Measurements from ENCODE around the gene GREM2.

Gene GREM2

DNA sequence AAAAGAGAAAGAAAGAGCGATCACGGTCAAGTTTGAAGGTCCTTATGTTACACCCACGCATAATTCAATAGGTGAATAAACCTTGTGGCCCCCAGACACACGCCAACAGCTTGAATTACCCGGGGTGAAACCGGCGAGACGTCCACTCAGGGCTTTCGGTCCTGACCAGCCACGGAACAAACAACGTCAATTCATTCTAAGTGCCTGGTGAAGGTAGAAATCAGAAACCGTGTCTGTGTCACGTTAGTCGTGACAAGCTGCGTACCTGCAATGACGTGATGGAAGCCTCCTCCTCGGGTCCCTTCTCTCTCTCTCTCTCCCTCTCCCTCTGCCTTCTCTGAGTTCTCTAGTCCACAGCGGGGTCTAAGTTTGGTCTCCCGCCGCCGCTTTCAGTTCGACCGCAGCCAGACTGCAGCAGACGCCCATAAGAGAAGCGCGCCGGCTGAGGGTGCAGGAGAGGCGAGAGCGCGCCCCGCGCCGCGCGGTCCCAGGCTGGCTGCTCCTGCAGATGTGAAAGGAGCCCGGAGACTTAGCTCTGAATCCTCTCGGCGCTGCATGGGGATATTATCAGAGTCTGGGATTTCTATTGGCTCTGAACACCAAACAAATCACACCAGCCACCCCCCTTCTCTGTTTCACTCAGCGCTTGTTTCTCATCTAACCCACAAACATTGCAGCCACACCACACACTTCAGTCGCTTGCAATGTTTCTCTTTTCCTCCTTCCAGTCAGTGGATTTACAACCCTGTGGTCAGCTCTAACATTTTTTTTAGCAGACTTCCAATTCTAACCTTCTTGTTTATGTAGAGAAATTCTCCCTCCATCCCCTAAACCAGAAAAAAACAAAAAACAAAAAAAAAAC, at the start of gene GREM2:
TSS of gene GREM2 (minus strand) at position 537 of the 862 bp plus-strand sequence. CDS start 118,680 bp downstream, outside the sequence.
- DNase-seq: no peak

DNA sequence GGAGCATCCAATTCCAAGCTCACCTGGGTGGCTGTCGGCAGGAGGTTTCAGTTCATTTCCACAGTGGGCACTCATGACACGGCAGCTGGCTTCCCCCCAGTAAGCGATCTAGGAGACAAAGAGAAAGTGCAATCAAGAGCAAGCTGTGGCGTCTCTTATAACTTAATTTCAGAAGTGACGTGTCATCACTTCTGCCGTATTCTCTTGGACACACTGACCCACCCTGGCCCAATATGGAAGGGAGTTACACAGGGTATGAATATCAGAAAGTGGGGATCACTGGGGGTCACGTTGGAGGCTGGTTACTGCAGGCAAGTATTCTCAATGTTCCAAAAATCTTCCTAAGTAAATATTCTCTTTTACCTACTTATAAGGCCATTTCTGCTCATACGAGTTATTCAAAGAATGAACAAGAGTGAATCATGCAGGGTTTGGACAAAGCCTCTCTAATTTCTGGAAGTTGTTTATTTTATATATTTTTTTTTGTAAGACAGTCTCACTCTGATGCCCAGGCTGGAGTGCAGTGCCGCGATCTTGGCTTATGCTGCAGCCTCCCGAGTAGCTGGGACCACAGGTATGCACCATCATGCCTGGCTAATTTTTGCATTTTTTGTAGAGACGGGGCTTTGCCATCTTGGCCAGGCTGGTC, 46.5 kb upstream of the GREM2 start:
- DNase-seq: no peak

DNA sequence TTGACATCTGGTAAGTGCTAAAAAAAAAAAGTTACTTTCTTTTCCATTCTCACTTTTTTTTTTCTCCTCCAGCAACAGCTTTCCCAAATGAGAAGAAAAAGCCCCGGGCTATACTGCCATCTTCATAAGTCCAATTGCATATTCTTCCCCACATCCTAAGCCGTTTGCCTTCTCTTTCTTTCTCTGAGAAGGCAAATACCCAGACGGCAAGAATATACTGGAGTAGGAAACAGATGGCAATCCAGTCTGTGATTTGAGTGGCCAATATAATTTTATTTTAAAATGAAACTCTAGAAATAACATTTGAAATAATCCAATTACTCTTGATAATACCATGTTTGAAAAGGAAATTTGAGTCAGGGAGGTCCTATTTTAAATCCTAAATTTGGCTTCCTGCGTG, 44.6 kb upstream of the GREM2 start:
- no peak for DNase-seq

DNA sequence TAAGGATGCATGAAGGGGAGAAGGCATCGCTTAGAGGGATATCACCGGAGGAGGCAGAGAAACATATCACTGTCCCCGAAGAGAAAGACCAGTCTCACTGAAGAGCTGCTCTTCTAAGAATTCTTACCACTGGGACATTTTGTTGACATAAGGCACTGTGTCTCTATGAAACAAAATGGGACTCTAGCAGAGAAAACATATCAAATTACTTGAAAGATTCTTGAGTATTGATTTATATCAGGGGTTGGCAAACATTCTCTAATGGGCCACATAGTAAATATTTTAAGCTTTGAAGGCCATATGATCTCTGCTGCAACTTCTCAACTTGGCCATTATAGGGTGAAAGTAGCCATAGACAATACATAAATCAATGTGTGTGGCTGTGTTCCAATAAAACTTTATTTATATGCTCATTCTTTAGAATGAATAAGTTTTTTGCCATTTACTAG, 41.0 kb upstream of the GREM2 start:
- DNase-seq: no peak

DNA sequence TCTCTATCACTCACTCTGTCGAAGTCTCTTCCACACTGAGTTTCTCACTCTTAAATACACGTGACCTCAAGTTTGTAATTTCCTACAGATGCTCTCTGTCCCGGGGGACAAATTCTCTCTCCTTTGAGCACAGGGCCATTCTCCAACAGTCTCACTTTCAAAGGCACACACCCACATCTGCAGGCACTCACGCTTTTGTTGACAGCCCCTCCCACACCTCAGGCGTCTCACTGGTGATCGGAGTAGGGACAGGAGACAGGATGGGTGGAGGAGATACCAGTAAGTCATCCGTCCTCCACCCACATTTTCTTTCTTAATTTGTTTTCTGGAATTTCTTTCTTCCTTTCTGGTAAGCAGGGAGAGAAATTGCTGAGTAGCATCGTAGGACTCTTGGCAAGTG, 40.6 kb upstream of the GREM2 start:
- DNase-seq: no peak

DNA sequence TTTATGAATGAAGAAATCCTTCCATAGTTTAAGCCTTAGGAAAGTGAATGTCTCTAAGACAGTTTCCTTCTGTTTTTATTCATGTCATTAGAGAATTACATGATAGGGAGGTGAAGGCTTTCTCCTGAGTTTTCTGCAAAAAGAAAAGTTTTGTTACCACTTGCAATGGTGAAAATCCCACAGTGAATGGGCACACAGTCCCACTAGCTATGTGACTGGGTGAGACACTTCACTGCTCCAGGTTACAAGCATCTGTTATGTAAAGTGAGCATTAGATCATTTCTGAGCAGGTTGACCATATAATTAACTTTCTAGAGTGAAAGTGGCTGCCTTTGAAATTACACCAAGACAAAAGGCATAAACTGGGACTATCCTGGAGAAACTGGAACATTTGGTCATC, 38.9 kb upstream of the GREM2 start:
- no peak for DNase-seq

DNA sequence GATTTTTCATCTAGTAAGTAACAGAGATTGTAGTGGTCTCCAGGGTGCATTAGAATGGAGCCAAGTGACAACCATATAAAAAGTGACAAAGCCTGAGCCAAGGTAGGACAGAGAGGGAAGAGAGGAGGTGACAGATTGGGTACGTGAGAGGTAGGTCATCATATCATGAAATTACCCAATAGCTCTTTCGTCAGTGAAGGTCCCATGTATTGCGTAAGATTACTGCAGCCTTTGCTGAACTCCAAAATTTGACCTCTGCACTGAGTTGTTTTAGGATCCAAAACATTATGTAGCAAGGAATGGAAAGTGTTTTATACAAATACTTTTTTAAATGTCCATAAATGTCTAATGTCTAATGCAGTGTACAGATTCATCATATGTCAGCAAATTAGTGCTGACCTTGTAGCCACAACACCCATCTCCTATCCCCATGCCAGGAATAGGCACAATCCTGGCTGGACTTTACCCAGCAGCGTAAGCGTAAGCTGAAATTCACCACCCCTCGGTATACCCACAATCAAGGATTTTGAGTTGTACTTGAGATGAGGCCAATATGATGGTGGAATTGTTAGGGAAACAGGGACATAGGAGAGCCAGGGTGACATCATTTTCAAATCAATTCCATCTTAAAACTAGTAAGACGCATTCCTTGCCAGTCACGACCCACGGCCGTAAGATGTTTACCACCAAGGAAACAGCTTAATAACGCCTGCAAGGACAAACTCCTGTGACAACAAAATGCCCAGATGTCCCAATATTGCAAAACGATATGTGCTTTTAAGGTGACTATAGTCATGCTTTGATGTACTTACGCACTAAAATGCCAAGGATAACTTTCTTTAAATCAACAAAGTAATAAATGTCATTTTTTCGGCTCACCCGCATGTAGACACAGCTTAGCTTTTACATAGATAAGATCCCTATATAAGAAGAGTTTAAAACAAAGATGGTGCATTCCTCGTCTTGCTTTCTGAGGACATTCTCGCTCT, 38.1 kb upstream of the GREM2 start:
- DNase-seq: no peak

DNA sequence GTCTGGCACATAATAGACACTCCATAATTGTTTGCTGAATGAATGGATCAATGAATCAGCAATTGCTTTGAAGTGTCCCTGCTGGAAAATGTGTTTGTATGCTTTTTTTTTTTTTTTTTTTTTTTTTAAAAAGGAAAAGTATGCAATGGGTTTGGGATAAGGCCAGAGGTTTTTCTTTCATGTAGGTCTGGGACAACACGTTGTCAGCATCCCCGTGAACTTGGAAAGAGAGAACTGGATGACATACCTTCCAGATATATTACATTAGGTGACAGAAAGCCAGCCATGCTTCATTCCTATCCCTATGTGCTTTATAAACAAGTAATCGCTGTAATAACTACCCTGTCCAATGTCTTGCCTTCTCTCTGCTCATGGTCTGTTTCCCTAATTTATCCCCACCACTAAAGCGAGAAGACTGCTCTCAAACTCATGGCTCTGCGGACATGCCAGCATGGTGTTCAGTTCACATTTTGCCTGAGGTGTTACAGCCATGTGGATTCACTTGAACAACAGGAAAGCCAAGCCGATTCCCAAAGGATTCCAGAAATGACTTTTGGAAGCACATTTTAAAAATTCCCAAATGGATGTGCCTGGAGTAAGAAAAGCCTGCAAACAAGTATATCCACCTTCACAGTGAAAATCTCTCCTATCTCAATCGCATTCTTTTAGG, 34.8 kb upstream of the GREM2 start:
- DNase-seq: no peak

DNA sequence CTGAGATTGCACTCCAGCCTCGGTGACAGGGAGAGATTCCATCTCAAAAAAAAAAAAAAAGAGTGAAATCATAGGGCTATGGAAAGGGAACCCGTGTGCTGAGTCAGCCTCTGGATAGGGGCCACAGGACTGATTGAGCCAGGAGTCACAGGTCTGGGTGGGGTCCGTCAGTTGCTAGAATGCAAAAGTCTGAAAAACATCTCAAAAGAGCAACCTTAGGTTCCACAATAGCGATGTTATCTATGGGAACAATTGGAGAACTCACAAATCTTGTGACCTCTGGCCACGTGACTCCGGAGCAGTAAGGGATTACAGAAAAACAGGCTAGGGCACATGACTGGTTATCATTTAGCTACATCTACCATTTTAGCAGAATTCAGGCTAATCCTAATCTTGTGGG, 32.8 kb upstream of the GREM2 start:
- DNase-seq: no peak

DNA sequence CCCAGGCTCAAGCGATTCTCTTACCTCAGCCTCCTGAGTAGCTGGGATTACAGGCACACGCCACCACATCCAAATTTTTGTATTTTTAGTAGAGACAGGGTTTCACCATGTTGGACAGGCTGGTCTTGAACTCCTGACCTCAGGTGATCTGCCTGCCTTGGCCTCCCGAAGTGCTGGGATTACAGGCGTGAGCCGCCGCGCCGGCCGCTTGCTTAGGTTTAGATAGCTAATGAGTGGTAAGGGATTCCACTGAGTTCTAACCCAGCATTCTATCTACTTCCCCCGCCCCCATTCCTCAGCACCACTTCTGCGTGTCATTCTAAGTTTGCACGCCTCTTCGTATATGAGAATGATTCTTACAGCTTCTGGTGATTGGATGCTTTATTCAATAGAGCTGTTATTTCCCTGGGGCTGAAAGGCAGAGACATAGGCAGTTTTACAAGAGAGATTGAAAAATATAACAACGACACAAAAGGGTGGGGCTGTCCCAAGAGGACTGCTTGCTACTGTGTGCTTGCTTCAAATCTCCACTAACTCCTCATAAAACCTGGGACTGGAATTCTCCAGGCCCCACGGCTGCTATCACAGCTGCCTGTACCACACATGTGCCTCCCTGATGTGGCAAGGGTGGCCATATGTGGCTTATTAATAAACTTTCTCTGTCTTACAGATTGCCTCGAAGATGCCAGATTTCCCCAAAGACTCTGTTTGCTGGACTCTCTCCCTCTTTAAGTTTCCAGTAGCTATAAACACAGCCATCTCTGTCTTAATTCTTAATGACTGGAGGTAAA, 23.7 kb upstream of the GREM2 start:
- DNase-seq: no peak

DNA sequence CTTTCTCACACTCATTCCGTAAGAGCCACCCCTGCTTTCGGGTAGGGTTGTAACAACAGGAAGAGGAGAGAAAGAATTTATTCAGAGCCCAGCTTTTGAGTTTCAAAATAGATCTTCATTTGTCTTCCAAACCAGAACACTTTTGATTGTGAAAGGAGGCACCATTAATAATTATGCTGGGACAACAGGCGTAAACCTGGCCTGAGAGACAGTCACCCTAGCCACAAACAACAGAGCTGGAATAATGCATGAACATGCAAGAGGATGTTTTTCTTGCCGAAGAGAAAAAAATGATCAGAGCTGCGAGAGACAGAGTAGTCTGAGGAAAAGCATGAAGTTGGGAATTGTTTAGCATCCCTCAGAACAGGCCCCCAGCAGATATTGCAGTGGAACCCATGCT, 18.5 kb upstream of the GREM2 start:
- DNase-seq: no peak

DNA sequence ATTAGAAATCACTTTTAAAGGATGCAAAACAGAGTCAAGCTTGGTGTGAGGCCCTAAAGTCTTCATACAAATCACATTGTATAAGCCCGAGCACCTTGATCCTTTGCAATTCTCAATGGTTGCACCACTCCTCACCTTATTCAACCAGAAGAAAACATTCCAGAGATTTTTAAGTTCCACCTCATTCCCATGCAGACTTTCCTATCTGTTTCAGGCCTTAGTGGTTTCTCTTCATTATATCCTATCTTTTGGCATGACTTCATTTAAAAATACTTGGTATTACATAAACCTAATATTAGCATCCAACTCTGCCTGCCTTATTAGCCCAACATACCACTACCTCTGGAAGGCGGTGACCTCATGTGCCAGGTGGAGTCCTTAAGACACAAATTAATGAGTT, 9.3 kb upstream of the GREM2 start:
- DNase-seq: no peak

DNA sequence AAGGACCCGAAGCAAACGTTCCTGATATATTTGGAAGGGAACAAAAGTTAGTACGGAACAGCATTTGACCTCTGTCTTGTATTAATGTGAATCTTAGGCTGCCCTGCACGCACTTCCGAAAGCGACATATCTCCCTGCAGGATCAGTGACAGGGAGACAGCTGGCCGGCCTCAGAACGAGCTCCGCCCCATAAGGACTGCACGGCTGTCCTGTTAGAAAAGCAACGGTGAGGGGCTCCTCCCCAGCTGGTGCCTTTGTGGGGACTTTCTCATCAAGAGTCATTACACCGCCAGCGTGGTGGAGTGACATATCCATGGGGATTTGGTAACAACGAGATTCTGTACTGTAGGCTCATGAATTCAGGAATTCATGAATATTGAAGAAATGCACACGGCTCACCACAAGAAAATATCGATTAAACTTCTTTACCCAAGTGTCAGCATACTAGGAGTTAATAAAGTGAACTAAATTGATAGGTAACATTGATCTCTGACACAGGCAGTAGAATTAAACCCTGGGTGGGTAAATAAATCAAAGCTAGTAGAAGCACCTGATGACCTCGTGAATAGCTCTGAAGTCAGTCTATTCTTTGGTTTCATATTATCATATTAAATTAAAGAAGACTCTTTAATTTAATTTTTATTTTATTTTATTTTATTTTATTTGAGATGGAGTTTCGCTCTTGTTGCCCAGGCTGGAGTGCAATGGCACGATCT, 8.1 kb upstream of the GREM2 start:
- no peak for DNase-seq

DNA sequence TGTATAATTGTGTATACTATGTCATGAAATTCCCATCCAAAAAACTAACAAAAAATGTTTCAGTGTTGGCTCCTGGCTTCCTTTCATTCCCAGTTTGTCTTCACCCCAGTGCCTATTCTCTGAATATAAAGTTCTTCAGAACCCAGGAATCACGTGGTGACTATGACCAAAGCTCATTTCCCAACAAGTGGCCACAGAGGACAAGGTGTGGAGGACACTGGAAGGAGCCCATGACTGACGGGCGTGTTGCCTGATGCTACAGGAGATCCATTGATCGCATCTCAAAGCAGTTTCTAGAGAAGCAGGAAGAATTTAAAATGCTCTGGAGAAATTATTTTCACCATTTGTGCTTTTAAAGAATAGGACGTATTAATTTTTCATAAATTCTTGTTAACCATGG, 7.4 kb upstream of the GREM2 start:
- no peak for DNase-seq

DNA sequence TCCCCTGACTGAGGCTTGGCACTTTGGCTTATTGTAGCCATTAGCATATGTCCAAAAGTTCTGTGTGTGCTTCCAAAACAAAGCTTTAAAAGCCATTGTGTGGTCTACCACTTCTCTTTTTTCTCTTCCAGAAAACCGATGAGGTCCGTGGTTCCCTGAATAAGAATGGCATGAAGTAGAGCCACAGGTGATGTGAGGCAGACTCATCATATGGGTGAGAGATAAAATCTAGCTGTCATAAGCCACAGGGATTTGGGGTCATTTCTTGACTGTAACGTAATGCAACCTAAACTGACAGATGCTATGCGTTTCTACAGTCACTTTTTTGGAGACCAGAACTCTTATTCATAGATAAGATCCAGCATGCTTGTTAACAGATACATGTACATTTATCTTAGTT, 7.0 kb upstream of the GREM2 start:
- DNase-seq: no peak

DNA sequence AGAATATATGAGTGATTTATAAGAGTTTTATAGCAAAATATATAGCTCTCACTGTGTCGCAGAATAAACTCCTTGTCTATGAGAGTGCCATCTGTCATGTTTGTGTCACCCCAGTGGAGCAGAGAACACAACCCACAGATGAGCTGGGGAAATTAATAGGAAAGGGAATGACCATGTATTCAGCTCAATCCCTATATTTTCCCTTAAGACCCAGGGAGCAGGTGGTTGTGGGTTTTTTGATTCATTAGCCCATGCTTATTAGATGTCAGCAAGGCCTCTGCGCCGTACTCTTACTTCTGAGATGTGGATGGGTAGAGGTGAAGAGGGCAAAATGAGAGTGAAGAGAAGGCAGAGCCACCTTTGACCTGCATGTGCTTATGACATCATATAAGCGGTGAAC, 4.1 kb upstream of the GREM2 start:
- DNase-seq: no peak

DNA sequence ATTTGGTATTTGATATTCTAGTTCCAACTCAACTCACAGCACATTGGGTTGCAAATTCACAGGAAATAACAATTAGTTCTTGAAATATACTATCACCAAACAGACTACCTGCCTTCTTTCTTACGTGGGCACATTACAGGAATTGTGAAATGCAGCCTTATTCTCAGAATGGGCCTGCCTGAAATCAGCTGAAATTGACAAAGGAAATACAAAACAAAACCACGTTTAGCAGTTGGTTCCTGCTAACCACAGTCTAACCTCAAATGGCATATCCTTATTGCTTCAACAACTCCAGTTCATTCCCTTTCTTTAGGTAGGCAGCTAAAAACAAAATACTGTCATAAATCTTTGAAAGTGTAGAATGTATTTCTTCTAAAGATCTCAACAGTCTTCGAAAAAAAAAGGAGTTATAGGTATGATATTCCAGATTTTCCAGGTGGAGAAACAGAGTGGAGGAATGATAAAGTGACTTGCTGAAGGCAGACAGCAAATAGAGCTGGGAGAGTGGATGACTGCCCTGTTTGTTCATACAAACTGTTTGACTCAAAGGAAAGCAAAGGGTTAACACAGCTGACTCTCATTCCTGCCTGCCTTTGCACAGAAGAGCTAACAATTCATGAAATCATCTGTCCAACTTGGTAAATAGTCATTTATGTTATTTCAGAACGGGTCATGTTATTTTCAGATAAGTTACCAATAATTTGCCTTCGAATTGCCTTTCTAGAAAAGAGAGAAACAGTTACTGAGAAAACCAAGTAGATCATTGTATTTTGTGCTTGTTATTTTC, 1.6 kb upstream of the GREM2 start:
- no peak for DNase-seq

DNA sequence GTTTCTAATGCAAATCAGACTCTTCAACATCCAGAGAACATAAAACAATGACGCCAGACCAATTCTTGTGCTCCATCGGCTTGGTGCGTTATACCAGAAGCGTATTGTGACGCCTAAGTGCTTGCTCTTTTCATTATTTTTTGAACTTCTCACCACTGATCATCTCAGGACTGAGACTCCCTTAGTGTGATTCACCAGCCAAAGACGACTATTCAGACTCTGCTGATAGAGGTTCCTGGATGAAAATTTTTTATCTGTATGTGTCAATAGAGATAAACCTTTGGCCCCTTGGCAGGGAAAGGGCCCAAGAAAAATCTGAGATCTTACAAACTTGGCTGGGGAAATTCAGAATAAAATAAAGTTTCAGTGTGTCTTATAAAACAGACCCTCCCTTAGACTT, 856 bp upstream of the GREM2 start:
- no peak for DNase-seq

DNA sequence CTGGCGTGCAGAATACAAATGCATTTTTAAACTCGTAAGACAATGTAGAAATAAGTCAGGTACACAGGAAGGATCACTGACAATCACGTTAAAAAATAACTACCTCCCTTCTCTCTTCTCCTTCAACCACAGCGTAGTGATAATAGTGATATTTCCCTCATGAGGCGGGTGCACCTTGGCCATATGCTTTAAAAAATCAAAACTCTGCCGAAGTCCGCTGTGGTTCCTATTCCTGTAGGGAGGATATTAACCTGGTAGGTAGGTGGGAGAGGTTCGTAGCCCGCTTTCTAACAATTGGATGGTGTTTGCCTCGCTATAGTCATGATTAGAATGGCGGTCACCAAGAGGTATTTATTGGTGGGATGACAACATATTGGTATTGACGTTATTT, 732 bp downstream of the GREM2 start:
- no peak for DNase-seq

DNA sequence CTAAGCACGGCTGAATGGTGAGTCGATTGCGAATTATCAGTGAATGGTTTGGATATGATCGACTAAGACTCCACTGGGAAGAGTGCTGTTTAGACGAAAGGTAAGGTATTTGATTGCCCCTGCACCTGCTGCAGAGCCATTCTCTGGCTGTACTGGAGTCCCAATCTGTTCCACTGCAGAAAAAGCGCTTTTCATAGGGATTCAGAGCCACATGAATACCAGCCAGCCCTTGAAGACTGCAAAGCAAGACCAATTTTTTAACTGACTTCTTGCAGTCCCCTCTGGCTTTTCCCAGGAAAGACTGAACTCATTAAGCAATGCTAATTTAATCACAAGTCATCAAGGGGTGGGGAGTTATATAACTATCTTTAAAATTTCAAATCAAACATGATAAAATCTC, 1.3 kb downstream of the GREM2 start:
- DNase-seq: no peak
